Measurements from ENCODE around the gene TRIM41.
"Not testable (repeated sequence)": the region's sequence is repeated elsewhere in the genome, so short reads cannot be mapped to it uniquely, and the experiment has no call there.

TRIM41 gene

DNA sequence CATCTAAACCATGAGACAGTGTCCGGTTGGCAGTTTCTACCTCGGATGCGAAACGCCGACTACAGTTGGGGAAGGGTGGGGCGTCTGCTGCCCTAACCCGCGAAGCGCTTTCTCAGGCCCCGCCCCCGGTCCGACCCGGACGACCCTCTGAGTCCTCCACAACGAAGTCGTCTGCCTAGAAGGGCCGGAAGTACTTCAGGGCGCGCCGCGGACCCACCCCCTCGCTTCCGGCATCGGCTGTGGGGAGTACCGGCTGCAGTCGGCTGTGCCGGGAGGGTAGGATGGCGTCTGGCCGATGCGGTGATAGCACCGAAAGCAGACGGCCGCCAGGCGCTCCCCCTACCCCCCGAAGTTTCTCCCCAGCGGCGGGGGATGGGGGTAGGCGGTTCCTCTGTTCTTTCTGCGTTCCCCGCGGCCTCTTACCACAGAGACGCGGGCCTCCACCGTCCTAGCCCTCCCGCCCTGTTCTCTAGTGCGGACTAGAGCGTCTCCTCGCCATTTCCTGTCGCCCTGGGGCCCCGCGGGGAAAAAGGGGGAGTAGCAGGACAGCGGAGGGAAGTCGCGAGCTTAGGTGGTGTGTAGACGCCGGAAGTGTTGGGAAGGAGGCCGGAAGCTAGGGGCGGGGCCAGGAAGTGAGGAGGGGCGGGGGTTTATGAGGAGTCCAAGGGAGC is at the start of gene TRIM41:
Gene TRIM41 (plus strand): TSS at position 224 of the 671 bp plus-strand sequence. CDS start 719 bp downstream, outside the sequence.
- no peak for DNase-seq

DNA sequence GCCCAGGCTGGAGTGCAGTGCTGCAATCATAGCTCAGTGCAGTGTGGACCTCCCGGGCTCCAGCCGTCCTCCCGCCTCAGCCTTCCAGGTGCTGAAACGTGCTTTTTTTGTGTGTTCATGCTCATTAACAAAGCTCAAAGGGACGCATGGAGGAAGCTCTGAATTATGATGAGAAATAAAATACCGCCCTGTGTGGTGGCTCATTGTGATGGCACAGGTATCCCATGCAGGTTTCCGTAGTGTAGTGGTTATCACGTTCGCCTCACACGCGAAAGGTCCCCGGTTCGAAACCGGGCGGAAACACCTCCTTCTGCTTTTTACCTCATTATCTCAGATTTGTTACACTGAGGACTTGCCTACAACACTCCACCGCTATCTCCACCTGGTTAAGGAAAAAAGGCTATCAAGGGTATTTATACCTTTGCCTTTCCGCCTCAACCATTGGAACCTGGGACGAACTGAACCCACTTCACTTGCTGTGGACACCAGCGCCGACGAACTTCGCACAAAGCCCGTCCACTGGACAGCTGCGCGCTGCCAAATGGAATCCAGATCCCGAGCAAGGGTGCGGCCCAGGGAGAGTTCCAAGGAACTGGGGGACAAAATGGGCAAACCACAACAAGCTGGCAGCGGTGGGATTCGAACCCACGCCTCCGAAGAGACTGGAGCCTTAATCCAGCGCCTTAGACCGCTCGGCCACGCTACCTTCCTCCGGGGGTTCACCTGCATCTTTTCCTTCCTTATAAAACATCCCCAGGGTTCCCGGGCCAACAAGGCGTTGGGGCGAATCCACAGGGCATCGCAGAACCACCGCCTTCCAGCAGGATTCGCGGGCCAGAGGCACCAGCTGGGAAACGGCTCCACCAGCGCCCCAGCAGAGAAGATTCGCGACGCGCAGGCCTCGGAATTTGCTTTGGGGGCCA is 49.4 kb upstream of the TRIM41 start:
- DNase-seq = no peak

DNA sequence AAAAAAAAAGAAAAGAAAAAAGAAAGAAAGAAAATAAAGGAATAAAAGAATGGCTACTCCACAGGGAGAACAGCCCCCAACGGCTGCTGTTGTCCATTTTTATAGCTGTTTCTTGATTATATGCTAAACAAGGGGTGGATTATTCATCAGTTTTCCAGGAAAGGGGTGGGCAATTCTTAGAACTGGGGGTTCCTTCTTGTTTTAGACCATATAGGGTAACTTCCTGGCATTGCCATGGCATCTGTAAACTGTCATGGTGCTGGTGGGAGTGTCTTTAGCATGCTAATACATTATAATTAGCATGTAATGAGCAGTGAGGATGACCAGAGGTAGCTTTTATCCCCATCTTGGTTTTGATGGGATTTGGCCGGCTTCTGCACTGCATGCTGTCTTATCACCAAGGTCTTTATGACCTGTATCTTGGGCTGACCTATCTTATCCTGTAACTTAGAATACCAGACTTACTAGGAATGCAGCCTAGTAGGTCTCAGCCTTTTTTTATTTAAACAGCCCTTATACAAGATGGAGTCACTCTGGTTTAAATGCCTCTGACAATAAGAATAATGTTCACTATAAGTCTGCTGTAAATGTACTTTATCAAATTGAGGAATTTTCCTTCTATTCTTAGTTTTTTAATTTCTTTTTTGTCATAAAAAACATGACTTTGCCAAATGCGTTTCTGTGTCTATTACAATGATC is 46.7 kb upstream of the TRIM41 start:
- DNase-seq = no peak

DNA sequence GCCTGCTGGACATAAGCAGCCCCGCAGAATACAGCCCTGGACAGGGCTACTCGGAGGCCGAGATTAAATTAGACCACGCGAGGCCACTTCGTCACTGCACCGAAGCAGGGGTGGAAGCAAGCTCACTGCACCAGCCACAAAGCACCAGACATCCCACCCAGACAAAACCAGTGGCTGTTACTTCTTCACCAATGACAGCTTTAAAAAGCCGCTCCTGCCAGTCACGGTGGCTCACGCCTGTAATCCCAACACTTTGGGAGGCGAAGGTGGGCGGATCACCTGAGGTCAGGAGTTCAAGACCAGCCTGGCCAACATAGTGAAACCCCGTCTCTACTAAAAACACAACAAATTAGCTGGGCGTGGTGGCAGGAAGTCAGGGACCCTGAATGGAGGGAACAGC is 45.5 kb upstream of the TRIM41 start:
- DNase-seq = not testable (repeated sequence)

DNA sequence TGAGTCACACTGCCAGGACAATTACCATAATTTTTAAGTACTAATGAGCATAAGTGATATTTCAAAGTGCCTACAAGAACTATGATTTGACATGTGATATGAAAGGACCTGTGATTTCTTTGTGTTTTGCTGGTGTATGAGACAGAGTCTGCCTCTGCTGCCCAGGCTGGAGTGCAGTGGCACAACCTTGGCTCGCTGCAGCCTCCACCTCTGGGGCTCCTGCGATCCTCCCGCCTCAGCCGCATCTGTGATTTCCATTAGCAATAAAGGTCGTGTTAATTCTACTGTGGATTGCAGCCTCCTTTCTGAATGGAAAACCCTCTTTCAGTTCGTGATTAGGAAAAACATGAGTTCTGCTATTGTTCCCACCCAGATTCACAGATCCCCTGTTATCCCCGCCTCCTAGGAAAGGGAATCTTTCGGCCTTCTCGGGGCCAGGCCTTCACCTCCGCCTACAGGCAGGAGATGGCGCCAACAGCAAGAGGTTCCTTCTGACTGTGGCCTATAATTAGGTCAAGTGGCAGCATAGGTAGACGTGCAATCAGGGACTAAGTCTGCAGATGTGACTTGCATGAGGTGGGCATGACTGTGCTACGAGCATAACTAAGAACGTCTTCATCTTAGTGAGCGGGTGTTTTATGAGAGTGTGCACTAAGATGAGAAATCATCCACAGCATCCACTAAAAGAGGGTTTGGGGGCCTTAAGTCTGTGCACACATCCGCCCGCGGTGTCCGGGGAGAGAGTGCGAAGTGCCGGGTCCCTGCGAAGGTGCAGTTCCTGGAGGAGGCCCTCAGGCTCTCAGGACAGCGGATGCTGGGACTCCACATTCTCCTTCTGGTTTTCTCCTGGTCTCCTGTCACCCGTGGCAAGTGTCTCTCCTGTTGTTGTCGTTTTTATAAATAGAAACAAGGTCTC is 41.2 kb upstream of the TRIM41 start:
- DNase-seq = no peak

DNA sequence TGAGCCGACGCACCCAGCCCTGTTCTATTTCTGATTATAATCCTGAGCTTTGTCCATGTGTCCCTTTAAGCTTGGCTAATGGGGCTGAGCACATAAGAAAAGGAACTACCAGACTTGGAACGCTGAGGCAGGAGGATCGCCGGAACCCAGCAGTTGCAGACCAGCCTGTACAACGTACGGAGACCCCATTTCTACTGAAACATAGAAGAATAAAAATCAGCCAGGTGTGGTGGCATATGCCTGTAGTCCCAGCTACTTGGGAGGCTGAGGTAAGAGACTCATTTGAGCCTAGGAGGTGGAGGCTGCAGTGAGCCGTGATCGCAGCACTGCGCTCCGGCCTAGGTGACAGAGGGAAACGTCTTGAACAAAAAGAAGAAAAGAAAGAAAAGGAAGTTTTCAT is 40.4 kb upstream of the TRIM41 start:
- no peak for DNase-seq

DNA sequence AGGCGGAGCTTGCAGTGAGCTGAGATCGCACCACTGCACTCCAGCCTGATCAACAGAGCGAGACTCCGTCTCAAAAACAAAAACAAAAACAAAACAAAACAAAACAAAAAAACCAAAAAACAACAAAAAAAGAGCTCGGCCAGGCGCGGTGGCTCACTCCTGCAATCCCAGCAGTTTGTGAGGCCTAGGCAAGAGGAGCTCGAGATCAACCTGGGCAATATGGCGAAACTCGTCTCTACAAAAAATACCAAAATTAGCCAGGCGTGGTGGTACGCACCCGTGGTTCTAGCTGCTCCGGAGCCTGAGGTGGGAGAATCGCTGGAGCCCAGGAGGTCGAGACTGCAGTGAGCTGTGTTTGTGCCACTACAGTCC is 38.2 kb upstream of the TRIM41 start:
- DNase-seq = no peak

DNA sequence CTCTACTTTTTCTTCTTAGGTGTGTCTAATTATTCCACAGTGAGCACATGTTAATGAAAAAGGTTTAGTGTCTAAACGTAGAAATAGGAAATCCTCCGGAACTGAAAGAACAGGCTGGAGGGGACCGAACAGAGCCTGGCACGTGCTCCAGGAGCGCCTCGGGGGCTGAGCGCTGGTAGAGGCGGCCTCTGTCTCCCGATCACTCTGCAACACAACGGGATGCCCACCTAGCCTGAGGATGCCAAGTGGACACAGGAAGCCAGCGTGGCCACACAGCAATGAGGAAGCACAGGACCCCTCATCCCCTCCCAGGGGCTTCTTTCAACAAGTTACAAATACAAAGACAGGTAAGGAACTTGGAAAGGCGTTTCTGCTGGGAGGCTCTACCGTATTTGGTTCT is 37.5 kb upstream of the TRIM41 start:
- no peak for DNase-seq

DNA sequence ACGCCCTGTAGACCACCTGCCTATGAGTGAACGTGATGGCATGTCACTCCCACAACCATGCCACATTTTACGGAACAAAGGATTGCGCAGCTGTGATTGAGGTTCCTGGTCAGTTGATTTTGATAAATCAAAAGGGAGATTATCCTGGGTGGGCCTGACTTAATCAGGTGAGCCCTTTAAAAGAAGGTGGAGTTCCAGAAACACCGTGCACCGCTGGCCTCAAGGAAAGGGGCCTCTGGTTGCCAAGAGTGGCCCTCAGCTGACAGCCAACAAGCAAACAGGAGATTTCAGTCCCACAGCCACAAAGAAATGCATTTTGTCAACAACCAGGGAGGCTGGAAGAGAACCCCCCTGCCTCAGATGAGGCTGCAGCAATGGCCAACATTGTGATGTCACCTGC is 37.1 kb upstream of the TRIM41 start:
- no peak for DNase-seq

DNA sequence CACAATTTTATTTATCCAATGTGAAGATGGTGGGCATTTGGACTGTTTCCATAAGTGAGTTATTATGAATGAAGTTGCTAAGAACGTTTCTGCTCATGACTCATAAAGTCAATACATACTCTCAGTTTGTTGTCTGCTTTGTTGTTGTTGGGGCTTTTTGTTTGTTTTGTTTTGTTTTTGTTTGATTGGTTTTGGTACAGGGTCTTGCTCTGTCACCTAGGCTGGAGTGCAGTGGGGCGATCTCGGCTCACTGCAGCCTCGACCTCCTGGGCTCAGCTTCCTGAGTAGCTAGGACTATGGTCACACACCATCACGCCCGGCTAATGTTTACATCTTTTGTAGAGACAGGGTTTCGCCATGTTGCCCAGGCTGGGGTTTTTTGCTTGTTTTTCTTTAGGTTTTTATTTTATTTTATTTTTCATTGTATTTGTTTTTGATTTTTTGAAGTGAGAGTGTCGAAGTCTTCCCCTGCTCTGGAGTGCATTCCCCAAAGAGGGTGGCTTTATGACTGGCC is 36.0 kb upstream of the TRIM41 start:
- DNase-seq = no peak

DNA sequence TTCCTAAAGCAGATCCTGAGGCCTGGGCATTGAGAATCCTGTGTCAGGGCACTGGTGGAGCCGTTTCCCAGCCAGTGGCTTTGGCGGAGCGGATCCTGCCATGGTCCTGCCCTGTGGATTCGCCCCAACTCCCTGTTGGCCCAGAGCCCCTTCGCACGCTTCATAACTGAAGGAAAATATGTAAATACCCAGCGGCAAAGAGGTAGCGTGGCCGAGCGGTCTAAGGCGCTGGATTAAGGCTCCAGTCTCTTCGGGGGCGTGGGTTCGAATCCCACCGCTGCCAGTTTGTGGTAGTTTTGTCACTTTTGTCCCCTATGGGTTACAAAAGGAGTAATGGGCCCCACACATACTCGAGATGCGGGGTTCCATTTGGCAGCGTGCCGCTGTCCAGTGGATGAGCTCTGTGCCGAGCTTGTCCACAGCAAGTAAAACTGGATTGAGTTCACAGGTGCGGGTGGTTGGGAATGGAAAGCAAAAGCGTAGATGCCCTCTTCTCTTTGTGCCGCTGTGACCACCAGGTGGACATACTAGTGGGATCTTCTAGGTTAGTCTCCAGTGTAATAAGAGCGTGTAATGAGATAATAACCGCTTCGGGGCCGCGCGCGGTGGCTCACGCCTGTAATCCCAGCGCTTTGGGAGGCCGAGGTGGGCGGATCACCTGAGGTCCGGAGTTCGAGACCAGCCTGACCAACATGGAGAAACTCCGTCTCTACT is 35.4 kb upstream of the TRIM41 start:
- DNase-seq = no peak

DNA sequence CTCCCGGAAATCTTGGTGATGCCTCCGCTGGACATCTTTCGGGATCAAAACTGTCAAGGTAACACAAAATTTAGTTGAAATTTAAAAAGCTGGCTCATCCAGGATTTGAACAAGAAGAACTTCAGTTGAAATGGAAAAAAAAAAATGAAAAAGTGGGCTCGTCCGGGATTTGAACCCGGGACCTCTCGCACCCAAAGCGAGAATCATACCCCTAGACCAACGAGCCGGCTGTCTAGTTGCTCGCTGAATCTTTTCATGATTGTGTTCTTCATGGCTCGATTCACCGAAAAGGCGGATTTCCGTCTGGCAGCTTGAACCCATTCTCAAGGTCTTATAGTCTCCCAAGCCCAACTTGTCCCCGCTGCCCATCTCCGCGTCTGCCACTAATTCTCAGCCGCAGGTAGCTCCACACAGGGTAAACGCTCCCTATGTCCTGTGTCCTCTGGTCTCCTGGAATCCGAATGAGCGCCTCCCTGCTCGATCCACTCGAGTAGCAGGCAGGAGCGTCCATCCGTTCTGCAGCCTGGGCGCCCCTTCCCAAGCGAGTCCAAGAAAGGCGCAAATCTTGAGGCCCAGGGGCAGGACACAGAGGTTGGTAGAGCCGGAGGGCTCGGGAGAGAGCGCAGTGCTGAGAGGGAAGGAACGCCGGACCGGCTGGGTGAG is 34.2 kb upstream of the TRIM41 start:
- DNase-seq = no peak

DNA sequence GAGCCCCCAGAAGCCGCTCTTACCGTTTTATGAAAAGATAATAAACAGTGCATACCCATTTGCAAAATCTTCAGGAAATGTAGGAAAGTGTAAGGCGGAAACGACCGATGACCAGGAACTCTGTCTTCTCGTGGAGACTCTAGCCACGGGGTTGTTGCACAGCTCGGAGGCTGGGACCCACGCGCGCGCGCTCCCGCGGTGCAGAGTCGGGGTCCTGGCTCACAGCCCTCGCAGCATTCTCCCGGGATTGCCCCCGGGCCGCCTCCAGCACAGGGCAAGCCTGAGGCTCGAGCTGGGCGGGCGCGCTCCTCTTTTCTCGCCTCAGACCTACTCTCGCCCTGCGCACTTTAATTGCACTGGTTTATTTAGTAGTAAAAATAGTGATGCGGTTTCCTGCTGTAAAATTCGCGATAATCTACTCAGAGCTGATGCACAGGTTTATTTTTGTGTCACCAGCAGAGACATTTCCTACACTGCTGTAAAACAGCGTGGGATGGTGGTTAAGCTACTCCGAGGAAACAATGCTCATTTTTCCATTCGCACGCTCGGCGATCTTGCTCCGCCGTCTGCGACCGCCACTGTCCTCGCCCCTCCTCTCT is 33.6 kb upstream of the TRIM41 start:
- no peak for DNase-seq

DNA sequence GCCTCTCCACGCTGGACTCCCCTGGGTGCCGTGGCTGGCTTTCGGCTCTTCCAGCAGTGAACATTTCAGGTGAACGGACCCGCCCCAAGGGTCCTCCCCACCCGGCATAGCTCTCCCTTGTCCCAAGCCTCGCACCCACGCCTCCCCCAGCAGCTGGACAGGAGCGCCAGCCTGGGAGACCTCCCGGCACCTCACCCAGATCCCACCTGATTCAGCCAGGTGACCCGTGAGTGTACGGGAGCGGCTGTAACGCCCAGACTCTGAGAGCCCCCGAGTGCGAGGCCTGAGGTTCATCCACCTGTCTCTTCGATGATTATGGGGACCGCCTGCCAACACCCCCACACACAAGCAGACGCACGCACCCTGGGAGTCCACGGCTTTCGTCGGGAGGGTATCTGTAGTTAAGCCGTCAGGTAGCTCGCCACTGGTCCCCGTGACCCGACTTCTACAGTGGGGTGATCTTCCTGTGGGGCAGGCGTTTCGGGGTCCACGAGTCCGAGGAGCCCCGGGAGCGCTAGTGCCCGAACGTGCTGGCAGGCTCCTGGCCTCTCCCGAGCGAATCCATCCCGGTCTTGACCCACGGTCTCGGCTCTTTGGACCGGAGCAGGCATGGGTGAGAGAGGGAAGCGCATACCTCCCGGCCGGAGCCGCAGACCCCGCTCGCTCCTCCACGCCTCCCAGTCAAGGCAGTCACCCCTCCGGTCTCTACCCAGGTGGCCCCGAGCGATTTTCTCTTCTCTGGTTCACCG is 32.9 kb upstream of the TRIM41 start:
- DNase-seq = no peak

DNA sequence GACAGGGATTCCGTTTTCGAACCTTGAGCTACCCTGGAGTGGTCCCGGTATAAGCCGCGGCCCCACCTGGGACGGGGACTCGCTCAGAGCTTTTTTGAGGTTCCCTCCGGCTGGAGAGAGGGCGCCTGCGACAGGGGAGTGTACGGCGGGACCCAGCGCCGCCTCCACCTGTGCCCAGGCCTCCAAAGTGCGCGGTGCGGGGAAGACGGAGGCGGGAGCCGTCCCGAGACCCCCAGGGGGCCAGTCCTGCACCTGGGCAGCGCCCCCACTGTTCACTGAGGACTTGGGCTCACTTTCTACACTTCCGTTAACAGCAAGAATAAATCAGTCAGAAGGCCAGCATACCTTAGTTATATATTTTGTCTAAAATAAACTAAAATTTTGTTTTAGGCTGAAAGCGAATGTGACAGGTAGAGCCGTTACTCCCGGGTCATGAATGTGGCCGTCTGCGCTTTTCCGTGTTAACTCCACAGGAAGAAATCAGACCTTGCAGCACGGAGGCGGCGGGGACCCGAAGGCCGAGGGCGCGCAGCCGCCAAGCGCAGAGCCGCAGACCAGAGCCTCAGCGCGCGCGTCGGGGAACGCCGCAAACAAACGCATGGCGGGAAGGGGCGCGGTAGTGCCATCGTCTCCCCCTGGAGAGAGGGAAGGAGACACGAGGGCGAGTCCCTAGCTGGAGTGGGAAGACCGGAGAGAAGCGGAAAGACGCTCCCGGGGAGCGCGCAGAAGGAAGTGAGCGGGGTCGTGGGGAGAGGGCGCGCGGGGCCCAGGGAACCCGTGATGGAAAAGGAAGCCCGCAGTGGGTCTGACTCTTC is 32.2 kb upstream of the TRIM41 start:
- DNase-seq = no peak

DNA sequence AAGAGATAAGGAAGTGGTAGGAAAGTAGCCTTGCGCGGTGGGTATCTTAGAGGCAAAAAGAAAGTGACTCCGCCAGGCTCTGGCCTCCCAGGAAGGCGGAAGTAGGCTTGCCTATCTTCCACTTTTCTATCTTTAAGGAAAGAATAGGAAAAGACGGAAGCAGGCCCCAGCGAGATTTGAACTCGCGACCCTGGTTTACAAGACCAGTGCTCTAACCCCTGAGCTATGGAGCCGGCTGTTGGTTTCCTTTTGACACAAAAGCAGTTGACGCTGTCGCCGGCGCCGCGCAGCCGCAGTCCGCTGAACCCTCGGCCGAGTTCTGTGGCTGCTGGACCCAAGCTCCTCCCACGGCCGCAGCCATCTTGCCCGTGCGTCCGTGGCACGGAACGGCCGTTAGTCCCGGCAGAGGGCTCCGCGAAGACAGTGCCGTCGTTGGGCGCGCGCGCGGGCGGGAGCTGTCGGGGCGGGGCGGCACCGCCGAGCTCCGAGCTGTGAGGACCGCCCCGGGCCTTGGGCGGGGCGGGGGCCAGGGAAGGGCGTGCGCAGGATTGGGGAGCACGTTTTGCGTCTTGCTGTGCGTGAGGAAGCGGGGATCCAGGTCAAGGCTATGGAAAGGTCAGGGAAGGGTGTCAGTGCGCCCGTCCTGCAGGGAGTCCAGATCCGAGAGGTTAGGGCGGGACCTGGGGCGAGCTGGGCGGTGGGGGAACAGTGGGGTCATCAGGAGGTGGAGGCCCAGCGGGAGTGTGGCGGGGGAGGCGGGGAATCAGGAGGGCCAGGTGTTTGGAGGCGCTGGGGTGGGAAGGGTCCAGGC is 31.4 kb upstream of the TRIM41 start:
- DNase-seq = no peak

DNA sequence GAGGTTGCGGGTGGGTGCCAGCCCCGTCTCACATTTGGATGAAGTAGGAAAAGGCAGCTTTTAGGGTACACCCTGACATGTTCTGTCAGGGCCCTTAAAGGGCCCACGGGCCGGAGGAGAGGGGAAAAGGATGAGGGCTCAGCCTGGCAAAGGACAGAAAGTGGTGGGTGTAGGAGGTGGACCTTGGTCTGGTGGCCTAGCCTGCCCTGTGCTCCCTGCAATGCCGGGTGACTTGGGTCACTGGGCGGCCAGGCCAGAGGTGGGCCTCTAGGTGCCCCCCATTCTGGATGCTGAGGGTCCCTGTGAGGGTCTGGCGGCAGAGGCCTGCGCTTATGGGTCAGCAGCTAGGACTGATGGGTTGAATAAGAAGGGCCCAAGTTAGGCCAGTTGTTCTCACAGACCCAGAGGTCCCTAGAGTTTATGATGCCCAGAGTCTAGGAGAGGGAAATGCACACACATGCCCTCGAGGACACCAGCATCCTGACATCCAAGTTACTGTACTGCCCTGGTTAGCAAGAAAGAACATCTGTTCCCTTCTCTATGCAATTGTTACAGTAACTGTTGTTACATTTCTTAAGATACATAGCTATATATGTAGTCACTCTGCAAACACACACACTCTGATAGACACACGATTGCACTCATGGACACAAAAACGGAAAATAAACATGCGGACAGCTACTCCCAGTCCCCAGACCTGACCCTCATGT is 30.6 kb upstream of the TRIM41 start:
- DNase-seq = no peak

All from NCI-H187 (cell line).